ENCODE data around the gene ROR1. TPM values are rescaled to one million over a fixed set of nuclear protein-coding genes. Genes with fewer than 3 reads are reported as not detected.

ROR1 gene
- total RNA-seq, 1 experiment from 2014 or later, result 2.7 TPM

GRCh38 chr1:63937461-63938022, 163.7 kb downstream of the ROR1 start:
- no peak for ATAC-seq

More at GRCh38 chr1:63937461-63938022, 163.7 kb downstream of the ROR1 start:
- no peak overlapping the region for H3K4me2 ChIP-seq (ENCODE audit: low read length)
- RAD21 ChIA-PET (ENCODE audit: low non-redundant PET in 1 of 2, low total read pairs in 2 of 2, uncharacterized antibody in 2 of 2, unreplicated experiment in 2 of 2), result no interaction called here
- POLR2A ChIA-PET, result no interaction called here
- no TSS peak for BruUV-seq (replicated peaks)
- CTCF ChIA-PET, result interaction anchor here (1.7 kb wide), 1 partner anchor 246 kb away, joined by 5 read pairs; no protein-coding TSS in a partner anchor
- no peaks in the 10 kb centered on the region for H3K36me3 ChIP-seq (ENCODE audit: control insufficient read depth in 1 of 2, insufficient read depth in 2 of 2, low read length in 2 of 2)
- no peaks in the 10 kb centered on the region for H3K4me1 ChIP-seq (ENCODE audit: control insufficient read depth in 1 of 2, insufficient read depth in 2 of 2, low read length in 2 of 2)
- H3K9me3 ChIP-seq (ENCODE audit: control insufficient read depth in 1 of 2, insufficient read depth in 1 of 2, low read depth in 1 of 2, low read length in 2 of 2), result no peaks in the 10 kb centered on the region
- no peak overlapping the region for H3K27ac ChIP-seq (ENCODE audit: low read depth, low read length)
- H4K20me1 ChIP-seq (ENCODE audit: insufficient read depth), result no peaks in the 10 kb centered on the region
- no peak overlapping the region for H3K9ac ChIP-seq (ENCODE audit: low read length)
- no peaks in the 10 kb centered on the region for H3K9me2 ChIP-seq (ENCODE audit: insufficient read depth)
- H3K79me2 ChIP-seq (ENCODE audit: insufficient read depth, low read length), result no peaks in the 10 kb centered on the region
- no peak for DNase-seq (ENCODE audit: low read depth, low spot score)
- intact Hi-C loops (cut with micrococcal nuclease), result no loop called here
- TF ChIP-seq POLR2A (IDR thresholded peaks at IDR 0.05; ENCODE audit: borderline replicate concordance, extremely low read depth, insufficient read depth, insufficient read length) (no peak), FOSL1 (IDR thresholded peaks at IDR 0.05; ENCODE audit: low read depth) (no peak), ZBTB33 (IDR thresholded peaks at IDR 0.05; ENCODE audit: extremely low read depth, insufficient replicate concordance, low read length) (no peak), TCF7L2 (IDR thresholded peaks at IDR 0.05; ENCODE audit: borderline replicate concordance, extremely low read depth, insufficient read depth, insufficient read length) (no peak), ZNF274 (IDR thresholded peaks at IDR 0.05; ENCODE audit: low read depth, low read length) (no peak), REST (IDR thresholded peaks at IDR 0.05; ENCODE audit: low read depth) (no peak), ELF1 (IDR thresholded peaks at IDR 0.05; ENCODE audit: borderline replicate concordance, low read depth) (no peak), SRF (IDR thresholded peaks at IDR 0.05; ENCODE audit: low read depth) (no peak), ZFX (IDR thresholded peaks at IDR 0.05) (no peak), MAX (IDR thresholded peaks at IDR 0.05) (no peak)
- no peaks in the 10 kb centered on the region for H3K27me3 ChIP-seq (ENCODE audit: insufficient read depth, low read length)
- no peak overlapping the region for H3K4me3 ChIP-seq (replicated peaks in 1 of 2; ENCODE audit: low read depth in 1 of 2, low read length in 2 of 2)
- no peak overlapping the region for H2AFZ ChIP-seq (ENCODE audit: low read depth, low read length, poor library complexity, severe bottlenecking)

Measured in HCT116 (cell line).